ENCODE results near the gene TBC1D9. TPM values are rescaled to one million over a fixed set of nuclear protein-coding genes. Genes with fewer than 3 reads are reported as not detected.

The TBC1D9 gene
- polyA plus RNA-seq, 3 donors, result 63.1 to 66.2 (median 64.6) TPM

- no peak for DNase-seq (ENCODE audit: low read depth in 3 of 3, low spot score in 2 of 3)
Observed at GRCh38 chr4:140659943-140660700, 96.1 kb downstream of the TBC1D9 start.

DNA sequence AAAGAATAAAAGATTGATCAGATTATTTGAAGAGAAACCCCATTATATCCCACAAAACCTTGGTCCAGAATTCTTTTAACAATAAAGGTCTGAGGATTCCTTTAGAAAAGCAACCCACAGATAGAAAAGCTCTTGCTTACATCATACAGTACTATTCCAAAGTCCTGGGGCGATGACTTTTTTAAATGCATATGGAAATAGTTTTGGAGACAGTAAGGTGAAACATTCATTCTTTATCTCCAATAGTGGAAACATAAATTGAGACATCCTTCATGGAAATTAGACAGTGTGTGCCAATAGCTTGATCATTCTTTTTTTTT is 101.7 kb downstream of the TBC1D9 start:
- DNase-seq (ENCODE audit: low read depth in 3 of 3, low spot score in 2 of 3), result no peak

- DNase-seq (ENCODE audit: low read depth in 3 of 3, low spot score in 2 of 3), result no peak
Observed at GRCh38 chr4:140653718-140654494, 102.3 kb downstream of the TBC1D9 start.

DNA sequence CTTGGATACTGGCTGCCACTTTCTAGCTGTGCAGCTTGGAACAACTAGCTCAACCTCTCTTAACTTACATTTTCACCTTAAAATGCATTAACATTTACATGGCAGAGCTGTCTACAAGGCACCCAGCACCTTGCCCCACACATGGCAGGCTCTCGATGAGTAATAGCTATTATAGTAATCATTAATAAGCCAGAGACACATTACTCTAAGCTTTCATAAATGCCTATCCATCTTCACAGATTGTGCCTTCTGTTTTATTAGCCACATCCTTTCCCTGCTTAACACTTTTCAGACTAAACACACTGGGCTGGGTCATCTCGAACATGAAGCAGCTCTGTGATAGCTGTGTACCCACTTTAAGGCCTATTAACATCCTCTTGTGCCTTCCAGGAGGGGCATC is 103.6 kb downstream of the TBC1D9 start:
- no peak for DNase-seq (ENCODE audit: low read depth in 3 of 3, low spot score in 2 of 3)

- DNase-seq (ENCODE audit: low read depth in 3 of 3, low spot score in 2 of 3), result no peak
Observed at GRCh38 chr4:140648716-140649308, 107.4 kb downstream of the TBC1D9 start.

DNA sequence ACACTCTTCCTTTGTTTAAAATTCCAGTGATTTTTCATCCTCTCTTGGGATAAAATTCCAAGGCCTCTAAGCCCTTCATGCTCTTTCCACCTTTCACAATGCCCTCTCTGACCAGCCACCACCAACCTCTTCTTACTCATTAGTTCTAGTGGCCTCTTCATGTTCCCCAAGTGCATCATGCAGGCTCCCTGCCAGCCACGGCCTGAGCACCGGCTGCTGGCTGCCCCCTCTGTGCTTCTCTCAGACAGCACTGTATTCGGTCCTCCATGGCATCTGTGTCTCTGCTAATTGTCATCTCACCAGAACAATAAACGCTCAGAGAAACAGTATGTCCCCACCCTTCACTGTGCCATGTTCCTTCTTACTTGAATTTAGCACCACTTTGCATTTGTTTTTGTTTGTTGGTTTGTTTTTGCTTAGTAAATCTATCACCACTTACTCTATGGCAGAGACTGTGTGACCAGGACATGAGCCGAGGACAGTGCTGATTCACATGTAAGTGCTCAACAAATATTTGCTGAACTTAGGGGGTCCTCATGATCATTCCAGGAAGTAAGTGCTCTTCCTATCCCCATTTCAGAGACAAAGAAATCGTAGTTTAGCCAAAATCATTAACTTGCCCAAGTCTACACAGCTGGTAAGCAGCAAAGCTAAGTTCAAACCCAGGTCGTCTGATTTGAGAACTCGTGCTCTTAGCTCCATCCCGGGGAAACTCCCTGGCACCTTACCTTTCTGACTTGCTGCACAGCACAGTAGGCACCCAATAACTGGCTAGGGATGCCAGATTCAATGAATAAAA is 110.4 kb downstream of the TBC1D9 start:
- no peak for DNase-seq (ENCODE audit: low read depth in 3 of 3, low spot score in 2 of 3)

GRCh38 chr4:140645196-140645595 is 111.0 kb downstream of the TBC1D9 start:
- no peak for DNase-seq (ENCODE audit: low read depth in 3 of 3, low spot score in 2 of 3)

DNA sequence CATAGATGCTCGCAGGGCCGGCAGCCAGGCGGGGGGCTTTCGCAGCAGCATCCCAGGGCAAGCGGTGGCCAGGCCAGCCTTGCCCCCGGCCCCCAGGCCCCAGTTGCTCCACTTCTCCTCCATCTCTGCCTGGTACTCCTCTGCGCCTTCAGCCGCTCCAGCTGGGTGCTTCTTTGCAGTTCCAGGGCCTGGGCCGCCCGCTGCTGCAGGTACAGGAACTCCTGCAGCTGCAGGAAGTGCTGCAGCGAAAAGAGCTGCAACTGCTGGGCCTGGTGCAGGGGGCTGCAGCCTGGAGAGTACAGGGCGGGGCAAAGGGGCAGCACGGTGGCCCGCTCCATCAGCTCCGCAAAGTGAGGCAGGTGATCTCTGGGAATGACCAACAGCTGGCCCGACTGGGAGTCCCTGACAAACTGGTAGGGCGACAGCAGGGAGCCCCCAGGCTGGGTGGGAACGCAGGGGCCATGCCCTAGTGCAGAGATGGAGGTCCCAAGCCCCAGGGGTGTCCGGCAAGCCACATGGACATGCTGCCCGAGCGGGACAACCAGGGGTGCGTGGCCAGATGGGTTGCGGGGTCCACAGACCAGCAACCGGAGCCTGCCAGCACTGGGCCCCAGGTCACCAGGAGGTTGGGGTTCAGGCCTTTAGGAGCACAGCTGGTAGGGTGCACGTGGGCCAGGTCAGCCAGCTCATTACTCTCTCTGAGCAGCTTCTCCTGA is 111.6 kb downstream of the TBC1D9 start:
- no peak for DNase-seq (ENCODE audit: low read depth in 3 of 3, low spot score in 2 of 3)

DNA sequence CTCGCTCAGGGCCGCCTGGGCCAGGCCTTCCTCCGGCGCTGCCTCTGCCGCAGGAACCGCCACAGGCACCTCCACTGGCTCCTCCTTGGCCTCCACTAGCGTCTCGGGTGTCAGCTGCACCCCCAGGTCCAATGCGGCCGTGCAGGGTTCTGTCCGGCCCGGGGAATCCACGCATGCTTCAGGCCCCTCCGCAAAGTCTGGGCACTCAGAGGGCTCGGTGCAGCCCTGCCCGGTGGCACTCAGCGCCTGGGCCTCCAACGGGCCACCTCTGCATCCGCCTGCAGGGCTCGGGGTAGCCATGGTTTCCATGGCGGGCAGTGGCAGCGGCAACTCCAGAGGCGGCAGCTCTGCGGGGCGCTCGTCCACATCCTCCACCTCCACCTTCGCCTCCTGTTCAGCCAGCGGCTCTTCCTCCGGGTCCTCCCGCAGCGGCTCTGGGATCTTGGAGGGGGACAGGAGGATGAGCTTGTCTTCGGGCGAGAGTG is 112.6 kb downstream of the TBC1D9 start:
- DNase-seq (ENCODE audit: low read depth in 3 of 3, low spot score in 2 of 3), result no peak

GRCh38 chr4:140642674-140643437 is 113.3 kb downstream of the TBC1D9 start:
- DNase-seq (ENCODE audit: low read depth in 3 of 3, low spot score in 2 of 3), result no peak

DNA sequence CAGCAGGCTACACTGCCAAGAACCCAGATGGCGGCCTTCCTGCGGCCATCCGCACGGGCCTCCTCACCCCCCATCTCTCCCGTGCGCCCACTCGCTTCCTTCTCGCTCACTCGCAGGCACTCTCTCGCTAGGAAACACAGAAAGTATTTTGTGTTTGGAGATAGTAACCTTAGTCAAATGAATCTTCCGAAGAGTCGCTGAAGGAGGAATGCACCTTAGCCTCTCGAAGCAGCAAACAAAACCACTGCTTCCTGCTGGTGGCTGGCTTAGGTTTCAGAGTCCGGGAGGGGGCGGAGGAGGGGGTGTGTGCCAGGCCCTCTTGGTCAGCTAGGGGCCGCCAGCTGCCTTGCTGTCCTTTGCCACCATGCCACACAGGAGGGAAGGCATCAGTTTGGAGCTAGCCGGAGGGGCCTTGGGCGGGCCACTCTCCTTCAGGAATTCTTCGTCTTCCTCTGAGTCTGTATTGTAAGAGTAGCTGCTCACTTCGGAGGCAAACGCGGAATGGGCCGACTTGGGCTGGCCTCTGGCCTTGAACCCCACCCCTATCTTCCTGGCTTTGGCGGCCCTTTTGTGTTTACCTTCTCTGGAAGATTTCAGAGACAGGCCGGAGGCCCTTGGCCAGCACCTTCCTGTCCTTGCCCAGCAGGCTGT is 114.3 kb downstream of the TBC1D9 start:
- peak in 1 of 3 donors; percentile 23 for DNase-seq (ENCODE audit: low read depth in 3 of 3, low spot score in 2 of 3)

GRCh38 chr4:140641105-140641555 is 115.1 kb downstream of the TBC1D9 start:
- DNase-seq (ENCODE audit: low read depth in 3 of 3, low spot score in 2 of 3), result no peak

DNA sequence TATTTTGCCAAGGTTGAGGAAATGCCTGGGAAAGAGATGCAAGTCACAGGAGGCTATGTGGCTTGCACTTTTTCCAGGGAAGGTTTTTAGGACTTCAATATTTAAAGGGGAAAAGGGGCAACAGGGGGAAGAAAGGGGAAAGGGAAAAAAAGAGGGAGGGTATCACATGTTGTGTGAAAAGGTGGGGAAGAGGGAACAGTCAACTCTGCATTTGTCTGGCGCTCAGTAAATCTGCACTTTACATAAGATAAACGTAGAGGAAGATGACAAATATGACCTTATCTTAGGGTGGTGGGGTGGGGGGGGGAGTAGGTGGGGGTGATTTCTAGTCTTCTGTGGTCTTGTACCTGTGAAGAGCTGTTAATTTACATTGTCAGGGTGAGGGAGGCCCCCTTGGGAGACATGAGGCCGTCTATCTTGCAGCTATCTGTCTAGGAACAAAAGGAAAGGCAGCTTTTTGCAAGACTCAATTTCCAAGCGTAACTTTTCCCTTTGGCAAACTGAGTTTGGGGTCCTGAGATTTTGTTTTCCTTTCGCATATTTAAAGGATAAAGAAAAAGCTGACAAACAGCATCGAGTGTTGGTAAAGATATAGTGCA is 115.9 kb downstream of the TBC1D9 start:
- DNase-seq (ENCODE audit: low read depth in 3 of 3, low spot score in 2 of 3), result no peak

- no peak for DNase-seq (ENCODE audit: low read depth in 3 of 3, low spot score in 2 of 3)
Observed at GRCh38 chr4:140639066-140639465, 117.1 kb downstream of the TBC1D9 start.

- no peak for DNase-seq (ENCODE audit: low read depth in 3 of 3, low spot score in 2 of 3)
Observed at GRCh38 chr4:140637836-140638235, 118.3 kb downstream of the TBC1D9 start.

DNA sequence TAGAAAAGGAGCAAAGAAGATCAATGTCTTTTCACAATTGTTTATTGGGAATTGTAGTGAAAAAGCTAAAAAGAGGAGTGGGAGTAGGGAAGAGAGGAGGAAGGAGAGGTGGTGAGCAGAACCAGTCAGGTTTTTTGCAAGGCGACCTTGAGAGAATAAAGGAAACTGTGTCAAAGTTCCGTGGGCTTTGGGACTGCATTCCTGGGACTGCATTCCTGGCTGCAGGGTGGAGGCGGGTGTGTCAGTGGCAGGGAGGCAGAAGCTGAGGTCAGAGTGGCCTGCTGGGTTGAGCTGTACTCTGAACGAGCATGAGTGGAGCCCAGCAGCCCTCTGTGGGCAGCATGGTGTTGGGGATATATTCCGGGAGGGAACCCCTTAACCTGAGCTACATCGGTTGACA is 120.6 kb downstream of the TBC1D9 start:
- DNase-seq (ENCODE audit: low read depth in 3 of 3, low spot score in 2 of 3), result no peak

- DNase-seq (ENCODE audit: low read depth in 3 of 3, low spot score in 2 of 3), result no peak
Observed at GRCh38 chr4:140633951-140634350, 122.2 kb downstream of the TBC1D9 start.

DNA sequence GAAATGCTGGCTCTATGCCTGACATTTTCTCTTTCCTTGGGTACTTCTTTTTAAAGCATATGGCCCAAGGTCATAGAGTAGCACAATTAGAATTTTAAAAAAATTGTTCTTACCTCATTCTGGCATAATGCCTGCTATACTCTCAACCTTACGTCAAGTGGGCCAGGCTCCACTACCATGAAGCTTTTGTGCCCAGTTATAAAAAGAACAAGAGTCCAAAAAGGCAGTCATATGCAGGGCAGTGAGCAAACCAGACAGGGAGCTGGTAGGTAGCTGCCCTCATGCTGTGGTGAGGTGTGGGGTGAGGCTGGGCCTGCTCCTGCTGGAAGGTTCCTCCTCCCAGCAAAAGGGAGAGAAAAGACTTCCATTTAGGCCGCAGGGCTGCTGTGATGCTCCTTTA is 123.1 kb downstream of the TBC1D9 start:
- no peak for DNase-seq (ENCODE audit: low read depth in 3 of 3, low spot score in 2 of 3)

DNA sequence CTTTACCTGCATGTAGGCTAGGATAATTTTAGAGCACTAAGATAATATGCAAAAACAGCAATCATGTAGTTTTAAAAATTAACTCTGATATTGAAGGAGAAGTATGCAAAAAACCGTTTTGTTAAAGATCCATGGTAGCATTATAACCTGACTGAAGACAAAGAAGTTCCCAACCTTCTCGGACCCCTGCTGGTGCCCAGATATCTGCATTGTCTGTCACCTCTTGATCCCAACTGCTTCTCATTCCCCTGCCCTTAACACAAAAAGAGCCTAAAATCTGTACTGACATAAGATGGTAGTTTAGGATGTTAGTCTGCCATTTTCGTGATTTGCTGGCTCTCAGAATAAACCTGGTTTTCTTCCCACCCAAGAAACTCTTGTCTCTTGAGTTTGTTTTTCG is 125.9 kb downstream of the TBC1D9 start:
- no peak for DNase-seq (ENCODE audit: low read depth in 3 of 3, low spot score in 2 of 3)

All from right renal cortex interstitium (tissue), 3 donors.